ENCODE measurements around the gene IGFL1. TPM values are rescaled to one million over a fixed set of nuclear protein-coding genes. Genes with fewer than 3 reads are reported as not detected.

IGFL1 gene
- total and polyA plus RNA-seq, 7 donors, result not detected

DNA sequence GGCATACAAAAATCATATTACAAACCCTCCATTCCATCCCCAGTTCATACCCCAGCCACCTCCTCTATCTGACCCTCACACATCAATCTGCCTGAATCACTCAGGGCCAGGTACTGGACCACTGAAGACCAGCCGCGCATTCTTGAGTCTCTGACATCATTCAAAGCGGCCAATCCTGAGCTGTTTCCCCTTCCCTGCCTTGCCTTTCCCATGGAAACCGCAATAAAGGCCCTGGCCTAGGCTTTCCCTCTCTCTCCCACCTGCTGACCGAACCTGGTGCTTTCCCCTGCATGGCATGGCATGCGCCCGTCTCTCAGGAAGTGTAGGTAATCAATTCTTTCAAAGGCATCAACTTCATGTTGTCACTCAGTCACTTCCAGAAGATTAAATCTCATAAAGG is 49.6 kb downstream of the IGFL1 start:
- no peaks in the 10 kb centered on the region for H3K9me3 ChIP-seq
- WGBS, 3 donors, result 78 to 89% (median 81%) methylated on average over 7 of the region's 7 CpGs
- ATAC-seq, result no peak
- TF ChIP-seq, protein P1, sequence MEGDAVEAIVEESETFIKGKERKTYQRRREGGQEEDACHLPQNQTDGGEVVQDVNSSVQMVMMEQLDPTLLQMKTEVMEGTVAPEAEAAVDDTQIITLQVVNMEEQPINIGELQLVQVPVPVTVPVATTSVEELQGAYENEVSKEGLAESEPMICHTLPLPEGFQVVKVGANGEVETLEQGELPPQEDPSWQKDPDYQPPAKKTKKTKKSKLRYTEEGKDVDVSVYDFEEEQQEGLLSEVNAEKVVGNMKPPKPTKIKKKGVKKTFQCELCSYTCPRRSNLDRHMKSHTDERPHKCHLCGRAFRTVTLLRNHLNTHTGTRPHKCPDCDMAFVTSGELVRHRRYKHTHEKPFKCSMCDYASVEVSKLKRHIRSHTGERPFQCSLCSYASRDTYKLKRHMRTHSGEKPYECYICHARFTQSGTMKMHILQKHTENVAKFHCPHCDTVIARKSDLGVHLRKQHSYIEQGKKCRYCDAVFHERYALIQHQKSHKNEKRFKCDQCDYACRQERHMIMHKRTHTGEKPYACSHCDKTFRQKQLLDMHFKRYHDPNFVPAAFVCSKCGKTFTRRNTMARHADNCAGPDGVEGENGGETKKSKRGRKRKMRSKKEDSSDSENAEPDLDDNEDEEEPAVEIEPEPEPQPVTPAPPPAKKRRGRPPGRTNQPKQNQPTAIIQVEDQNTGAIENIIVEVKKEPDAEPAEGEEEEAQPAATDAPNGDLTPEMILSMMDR (IDR thresholded peaks at IDR 0.05), result no peak
- H3K4me1 ChIP-seq, result no peaks in the 10 kb centered on the region
- intact Hi-C loops (cut with DNase I), result loop anchor here in 1 of 2 donors (10.0 kb wide), 1 partner anchor 236 kb away; no protein-coding TSS in a partner anchor
- peaks cover 0 to 6% (median 0%) of the 10 kb centered on the region in 3 donors for H3K27me3 ChIP-seq (ENCODE audit: insufficient read depth in 3 of 3, low read length in 2 of 3)
- no peak overlapping the region for H3K27ac ChIP-seq
- no peaks in the 10 kb centered on the region for H3K36me3 ChIP-seq (ENCODE audit: insufficient read depth in 1 of 2, low read depth in 1 of 2)
- DNase-seq, result no peak
- H3K4me3 ChIP-seq, result no peak overlapping the region

Other genes with a start within 250 kb of the IGFL1 start
- 1 to 10 TPM; 4.9 to 6.2 (median 5.5) TPM for gene CCDC61, start 234.3 kb upstream of the IGFL1 start, total RNA-seq
- 1 to 10 TPM; 2.9 to 5.3 (median 4.0) TPM for gene CCDC61, start 234.3 kb upstream of the IGFL1 start, polyA plus RNA-seq
- gene PGLYRP1, start 206.7 kb upstream of the IGFL1 start, total RNA-seq, result under 1 TPM in 1 of 4 donors, not detected in 3; 0.76 TPM
- under 1 TPM in 1 of 3 donors, not detected in 2; 0.08 TPM for gene PGLYRP1, start 206.7 kb upstream of the IGFL1 start, polyA plus RNA-seq
- gene IGFL4, start 188.7 kb upstream of the IGFL1 start, total RNA-seq, result not detected
- gene IGFL4, start 188.7 kb upstream of the IGFL1 start, polyA plus RNA-seq, result not detected
- gene IGFL3, start 105.1 kb upstream of the IGFL1 start, total RNA-seq, result not detected
- not detected for gene IGFL3, start 105.1 kb upstream of the IGFL1 start, polyA plus RNA-seq
- not detected for gene IGFL2, start 81.5 kb upstream of the IGFL1 start, total RNA-seq
- gene IGFL2, start 81.5 kb upstream of the IGFL1 start, polyA plus RNA-seq, result not detected
- gene HIF3A, start 67.3 kb downstream of the IGFL1 start, total RNA-seq, result 10 to 100 TPM in 3 of 4 donors, 1 to 10 TPM in 1; 1.6 to 20.4 (median 11.7) TPM
- 10 to 100 TPM in 1 of 3 donors, 1 to 10 TPM in 2; 5.3 to 12.1 (median 9.0) TPM for gene HIF3A, start 67.3 kb downstream of the IGFL1 start, polyA plus RNA-seq
- gene PPP5C, start 117.3 kb downstream of the IGFL1 start, total RNA-seq, result 10 to 100 TPM; 47.7 to 69.4 (median 53.6) TPM
- gene PPP5C, start 117.3 kb downstream of the IGFL1 start, polyA plus RNA-seq, result 10 to 100 TPM; 39.7 to 73.6 (median 51.7) TPM
- 1 to 10 TPM; 1.1 to 7.0 (median 2.4) TPM for gene CCDC8, start 183.8 kb downstream of the IGFL1 start, total RNA-seq
- gene CCDC8, start 183.8 kb downstream of the IGFL1 start, polyA plus RNA-seq, result 1 to 10 TPM in 1 of 3 donors, under 1 TPM in 2; 0.51 to 1.6 (median 0.84) TPM
- gene PNMA8C, start 199.2 kb downstream of the IGFL1 start, total RNA-seq, result not detected
- gene PNMA8C, start 199.2 kb downstream of the IGFL1 start, polyA plus RNA-seq, result under 1 TPM in 1 of 3 donors, not detected in 2; 0.01 TPM
- gene PNMA8A, start 241.8 kb downstream of the IGFL1 start, total RNA-seq, result 1 to 10 TPM in 2 of 4 donors, under 1 TPM in 2; 0.48 to 3.8 (median 1.5) TPM
- gene PNMA8A, start 241.8 kb downstream of the IGFL1 start, polyA plus RNA-seq, result 1 to 10 TPM in 1 of 3 donors, under 1 TPM in 2; 0.11 to 2.2 (median 0.38) TPM

All from psoas muscle (tissue), 8 donors.